ENCODE measurements around the gene IP6K3.

The IP6K3 gene

DNA sequence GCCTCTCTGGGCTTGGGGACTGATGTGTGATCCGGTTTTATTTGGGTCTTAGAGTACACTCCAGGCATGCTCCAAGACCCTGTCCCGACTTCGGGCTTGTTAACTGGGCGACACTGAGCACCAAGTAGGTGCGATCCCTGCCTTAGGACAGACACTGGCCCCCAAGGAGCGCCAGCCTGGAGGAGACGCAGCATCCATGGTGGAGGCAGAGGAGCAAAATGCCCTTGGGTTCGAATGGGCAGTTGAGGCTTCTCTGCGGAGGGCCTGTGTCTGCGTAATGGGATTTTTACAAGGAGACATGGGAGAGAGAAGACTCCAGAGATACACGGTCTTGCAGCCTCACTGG is 42.8 kb upstream of the IP6K3 start:
- TF ChIP-seq, protein P1, sequence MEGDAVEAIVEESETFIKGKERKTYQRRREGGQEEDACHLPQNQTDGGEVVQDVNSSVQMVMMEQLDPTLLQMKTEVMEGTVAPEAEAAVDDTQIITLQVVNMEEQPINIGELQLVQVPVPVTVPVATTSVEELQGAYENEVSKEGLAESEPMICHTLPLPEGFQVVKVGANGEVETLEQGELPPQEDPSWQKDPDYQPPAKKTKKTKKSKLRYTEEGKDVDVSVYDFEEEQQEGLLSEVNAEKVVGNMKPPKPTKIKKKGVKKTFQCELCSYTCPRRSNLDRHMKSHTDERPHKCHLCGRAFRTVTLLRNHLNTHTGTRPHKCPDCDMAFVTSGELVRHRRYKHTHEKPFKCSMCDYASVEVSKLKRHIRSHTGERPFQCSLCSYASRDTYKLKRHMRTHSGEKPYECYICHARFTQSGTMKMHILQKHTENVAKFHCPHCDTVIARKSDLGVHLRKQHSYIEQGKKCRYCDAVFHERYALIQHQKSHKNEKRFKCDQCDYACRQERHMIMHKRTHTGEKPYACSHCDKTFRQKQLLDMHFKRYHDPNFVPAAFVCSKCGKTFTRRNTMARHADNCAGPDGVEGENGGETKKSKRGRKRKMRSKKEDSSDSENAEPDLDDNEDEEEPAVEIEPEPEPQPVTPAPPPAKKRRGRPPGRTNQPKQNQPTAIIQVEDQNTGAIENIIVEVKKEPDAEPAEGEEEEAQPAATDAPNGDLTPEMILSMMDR (IDR thresholded peaks at IDR 0.05; ENCODE audit: borderline replicate concordance, control extremely low read depth, extremely low read depth, insufficient read depth, missing control alignments) = no peak
- DNase-seq (ENCODE audit: low spot score) = no peak
- in situ Hi-C loops (cut with MboI; ENCODE audit: low sequenced_read_pairs, unreplicated experiment) = no loop called here

DNA sequence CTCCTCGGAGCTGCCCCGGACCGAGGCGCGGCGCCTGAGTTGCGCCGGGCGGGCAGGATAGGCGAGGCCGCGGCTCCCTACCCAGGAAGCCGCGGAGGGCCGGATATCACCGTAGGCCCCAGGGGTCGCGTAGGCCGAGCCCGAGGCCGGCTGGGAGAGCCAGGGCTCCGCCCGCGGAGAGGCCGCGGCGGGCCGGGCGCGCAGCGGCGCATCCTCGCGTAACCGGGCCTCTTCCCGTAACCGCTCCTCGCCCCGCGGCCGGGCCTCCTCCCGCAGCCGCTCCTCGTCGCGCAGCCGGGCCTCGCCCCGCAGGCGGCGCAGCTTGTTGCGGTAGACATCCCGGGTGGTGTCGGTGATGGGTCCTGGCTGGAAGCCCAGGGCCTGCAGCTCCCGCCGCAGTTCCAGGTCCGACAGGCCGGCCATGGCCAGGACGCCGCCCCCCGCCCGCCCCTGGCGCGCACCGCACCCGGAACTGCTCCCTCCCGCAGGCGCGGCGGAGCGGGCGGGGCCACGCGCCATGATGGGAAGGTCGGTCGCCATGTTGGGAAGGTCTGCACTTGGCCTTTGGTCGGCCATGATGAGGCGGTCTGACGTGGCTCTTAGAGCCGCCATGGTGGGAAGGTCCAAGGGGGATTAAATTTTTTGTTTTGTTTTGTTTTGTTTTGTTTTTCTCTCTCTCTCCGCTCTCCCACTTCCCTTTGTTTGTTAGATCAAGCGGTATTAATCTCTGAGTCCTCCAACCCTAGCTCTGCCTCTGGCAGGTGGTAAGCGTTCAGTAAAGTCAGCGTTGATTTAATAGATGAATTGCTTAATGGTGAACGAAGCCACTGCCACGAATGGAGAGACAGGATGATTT is 42.2 kb upstream of the IP6K3 start, which contains the start of gene LEMD2:
TSS of gene LEMD2 (minus strand) at position 437 of the 856 bp plus-strand sequence. CDS start at position 423, 14 bp downstream.
- in situ Hi-C loops (cut with MboI; ENCODE audit: low sequenced_read_pairs, unreplicated experiment) = no loop called here
- DNase-seq (ENCODE audit: low spot score) = peak; percentile 98
- TF ChIP-seq, protein P1 (IDR thresholded peaks at IDR 0.05; ENCODE audit: borderline replicate concordance, control extremely low read depth, extremely low read depth, insufficient read depth, missing control alignments) = no peak

DNA sequence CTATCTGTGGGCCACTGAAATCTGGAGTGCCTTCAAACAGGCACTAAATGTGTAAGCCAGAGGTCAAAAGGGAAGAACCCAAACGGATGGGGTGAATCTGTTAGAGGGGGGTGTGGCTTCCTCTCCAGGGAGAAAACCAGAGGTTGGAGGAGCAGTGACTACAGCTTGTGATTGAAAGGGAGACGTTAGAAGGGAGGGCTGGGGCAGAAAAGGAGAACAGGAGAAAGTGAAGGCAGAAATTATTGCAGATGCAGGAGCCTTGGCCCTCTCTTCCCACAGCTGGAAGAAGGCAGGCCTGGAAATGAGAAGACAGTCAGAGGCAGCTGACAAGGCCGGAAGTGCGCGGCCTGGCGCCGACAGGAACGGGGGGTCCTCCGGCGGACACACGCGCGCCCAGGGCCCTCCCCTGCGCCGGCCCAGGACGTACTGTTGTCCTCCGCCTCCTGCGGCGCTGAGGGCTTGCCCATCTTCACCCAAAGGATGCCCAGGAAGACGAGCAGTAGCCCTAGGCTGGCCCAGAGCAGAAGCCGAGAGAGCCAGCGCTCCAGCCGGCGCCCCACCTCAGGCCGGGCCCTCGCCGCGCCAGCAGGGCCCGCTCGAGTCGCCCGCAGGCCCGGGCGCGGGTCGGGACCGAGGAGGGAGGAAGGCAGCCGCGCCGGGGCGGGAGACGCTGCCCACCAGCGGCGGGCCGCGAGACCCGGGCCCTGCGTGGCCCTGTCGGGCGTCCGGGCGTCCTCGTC is 41.4 kb upstream of the IP6K3 start:
- peak; percentile 86 for DNase-seq (ENCODE audit: low spot score)
- TF ChIP-seq, protein P1 (IDR thresholded peaks at IDR 0.05; ENCODE audit: borderline replicate concordance, control extremely low read depth, extremely low read depth, insufficient read depth, missing control alignments) = no peak
- in situ Hi-C loops (cut with MboI; ENCODE audit: low sequenced_read_pairs, unreplicated experiment) = no loop called here

DNA sequence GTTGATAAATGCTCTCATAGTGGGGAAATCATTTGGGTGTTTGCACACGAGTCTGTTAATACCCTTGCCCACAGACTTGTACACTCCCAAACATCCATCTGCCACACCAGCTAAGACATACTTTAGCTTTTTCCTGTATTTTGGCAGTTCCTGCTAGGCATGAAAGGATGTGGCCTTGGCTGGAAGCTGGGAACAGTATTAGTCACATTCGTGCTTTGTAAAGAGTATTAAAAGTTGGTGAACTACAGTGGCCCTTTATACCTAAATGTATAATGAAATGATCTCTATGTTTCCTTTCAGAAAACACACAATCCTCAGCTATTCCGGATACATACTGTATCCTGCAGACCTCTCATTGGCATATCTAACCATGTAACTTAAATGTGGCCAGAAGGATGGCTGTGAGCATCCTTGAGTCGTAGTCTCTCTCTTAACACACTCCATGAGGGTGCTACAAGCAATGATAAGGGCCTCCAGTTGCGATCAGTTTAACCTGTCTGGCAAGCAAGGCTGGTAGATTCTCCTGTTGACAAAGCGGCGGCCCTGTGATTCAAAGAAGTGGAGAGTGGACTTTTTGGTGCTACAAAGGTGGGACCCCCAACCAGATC is 40.7 kb upstream of the IP6K3 start:
- no peak for DNase-seq (ENCODE audit: low spot score)
- in situ Hi-C loops (cut with MboI; ENCODE audit: low sequenced_read_pairs, unreplicated experiment) = no loop called here
- TF ChIP-seq, protein P1 (IDR thresholded peaks at IDR 0.05; ENCODE audit: borderline replicate concordance, control extremely low read depth, extremely low read depth, insufficient read depth, missing control alignments) = no peak

DNA sequence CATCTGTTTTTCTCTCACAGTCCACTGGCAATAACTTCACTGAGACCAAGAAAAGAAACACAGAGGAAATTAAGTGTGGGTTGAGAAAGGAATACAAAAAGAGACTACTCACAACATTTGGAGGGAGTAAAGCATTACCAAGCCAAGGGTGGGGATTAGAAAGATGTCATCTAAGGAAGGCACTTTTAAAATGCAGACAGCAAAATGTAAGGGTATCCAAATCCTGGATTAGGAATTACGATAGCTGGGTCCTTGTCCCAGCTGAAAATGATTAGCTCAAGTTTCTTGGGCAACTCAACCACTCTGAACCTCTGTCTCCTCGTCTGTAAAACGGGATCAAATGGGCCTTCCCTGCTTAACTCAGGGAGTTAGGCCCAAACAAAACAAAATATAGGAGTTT is 40.0 kb upstream of the IP6K3 start:
- in situ Hi-C loops (cut with MboI; ENCODE audit: low sequenced_read_pairs, unreplicated experiment) = no loop called here
- DNase-seq (ENCODE audit: low spot score) = no peak
- TF ChIP-seq, protein P1 (IDR thresholded peaks at IDR 0.05; ENCODE audit: borderline replicate concordance, control extremely low read depth, extremely low read depth, insufficient read depth, missing control alignments) = no peak

DNA sequence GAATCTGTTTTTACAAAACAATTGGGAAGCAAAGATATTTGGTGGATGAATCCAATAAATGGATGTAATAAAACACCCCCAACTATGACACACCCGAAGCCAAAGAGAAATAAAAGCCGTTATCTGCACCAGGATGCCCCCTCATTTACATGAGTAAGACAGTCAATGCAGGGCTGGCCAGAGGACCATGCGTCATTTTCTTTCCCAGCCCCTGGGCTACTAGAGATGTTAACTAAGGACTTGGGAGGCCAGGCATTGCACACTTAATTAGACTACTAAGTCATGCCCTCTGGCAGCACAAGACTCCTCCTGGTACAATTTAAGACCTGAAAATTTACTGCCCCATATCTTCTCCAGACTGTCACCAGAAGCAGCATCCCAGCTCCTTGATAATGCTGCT is 39.1 kb upstream of the IP6K3 start:
- in situ Hi-C loops (cut with MboI; ENCODE audit: low sequenced_read_pairs, unreplicated experiment) = no loop called here
- DNase-seq (ENCODE audit: low spot score) = no peak
- TF ChIP-seq, protein P1 (IDR thresholded peaks at IDR 0.05; ENCODE audit: borderline replicate concordance, control extremely low read depth, extremely low read depth, insufficient read depth, missing control alignments) = no peak

Data from GM13976 (cell line).